Neural progenitor cell (in vitro differentiated cells): ENCODE data around the gene TEX14.

Experiments used
- EZH2 ChIP-seq: fragments of 200-600 bp; sonication (generic); IDR thresholded peaks from 2 replicates; pipeline ENCODE4 v1.6.1; 2017; ENCODE audit warnings: antibody characterized with exemption, mild to moderate bottlenecking, moderate library complexity
- EZH2phosphoT487 ChIP-seq: fragments of 200-600 bp; sonication (generic); IDR thresholded peaks from 2 replicates; pipeline ENCODE4 v1.6.1; 2017; ENCODE audit warnings: antibody characterized with exemption
- TF ChIP-seq, protein P1 (sequence below): fragments of 200-600 bp; sonication (generic); IDR thresholded peaks from 2 replicates; pipeline ENCODE4 v1.5.1; 2017; ENCODE audit warnings: antibody characterized with exemption, mild to moderate bottlenecking

- TF ChIP-seq, protein P1, sequence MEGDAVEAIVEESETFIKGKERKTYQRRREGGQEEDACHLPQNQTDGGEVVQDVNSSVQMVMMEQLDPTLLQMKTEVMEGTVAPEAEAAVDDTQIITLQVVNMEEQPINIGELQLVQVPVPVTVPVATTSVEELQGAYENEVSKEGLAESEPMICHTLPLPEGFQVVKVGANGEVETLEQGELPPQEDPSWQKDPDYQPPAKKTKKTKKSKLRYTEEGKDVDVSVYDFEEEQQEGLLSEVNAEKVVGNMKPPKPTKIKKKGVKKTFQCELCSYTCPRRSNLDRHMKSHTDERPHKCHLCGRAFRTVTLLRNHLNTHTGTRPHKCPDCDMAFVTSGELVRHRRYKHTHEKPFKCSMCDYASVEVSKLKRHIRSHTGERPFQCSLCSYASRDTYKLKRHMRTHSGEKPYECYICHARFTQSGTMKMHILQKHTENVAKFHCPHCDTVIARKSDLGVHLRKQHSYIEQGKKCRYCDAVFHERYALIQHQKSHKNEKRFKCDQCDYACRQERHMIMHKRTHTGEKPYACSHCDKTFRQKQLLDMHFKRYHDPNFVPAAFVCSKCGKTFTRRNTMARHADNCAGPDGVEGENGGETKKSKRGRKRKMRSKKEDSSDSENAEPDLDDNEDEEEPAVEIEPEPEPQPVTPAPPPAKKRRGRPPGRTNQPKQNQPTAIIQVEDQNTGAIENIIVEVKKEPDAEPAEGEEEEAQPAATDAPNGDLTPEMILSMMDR = no peak
- no peak for TF ChIP-seq EZH2
- no peak for TF ChIP-seq EZH2phosphoT487
Observed at GRCh38 chr17:58568044-58568799, 123.6 kb downstream of the TEX14 start.
